Measurements from ENCODE around the gene SMAP2. TPM values are rescaled to one million over a fixed set of nuclear protein-coding genes. Genes with fewer than 3 reads are reported as not detected.

The SMAP2 gene
- total and polyA plus RNA-seq, 2 of the 4 experiments (the other 2 are of a cell fraction): 30.1 to 31.0 TPM

DNA sequence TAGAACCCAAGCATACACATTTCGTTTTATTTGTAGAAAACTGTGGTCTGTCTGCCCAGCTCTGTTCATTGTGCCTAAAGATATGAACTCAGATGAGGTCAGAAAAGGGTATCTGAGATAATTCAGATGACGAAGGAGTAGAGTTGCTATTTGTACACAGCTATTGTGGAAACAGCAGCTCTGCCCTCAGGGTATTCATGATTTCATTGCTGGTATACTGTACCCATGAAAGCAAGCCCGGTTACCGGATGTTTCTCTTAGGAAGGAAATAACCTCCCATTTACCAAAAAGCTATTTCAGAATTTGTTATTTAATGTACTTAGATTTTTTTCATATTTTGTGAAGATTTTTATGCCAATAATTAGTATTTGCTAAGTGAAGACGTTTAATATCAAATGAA, 37.8 kb downstream of the SMAP2 start:
- Histone ChIP-seq H2AFZ (replicated peaks; ENCODE audit: low read length, poor library complexity) (no peak overlapping the region), H3K36me3 (ENCODE audit: control insufficient read depth, insufficient read depth, low read length) (peaks cover 18% of the 10 kb centered on the region), H3K4me1 (ENCODE audit: control insufficient read depth, insufficient read depth, low read length) (peaks cover 2% of the 10 kb centered on the region; the same call in 1 of the 2 replicates), H4K8ac (ENCODE audit: low read depth in 2 of 2, low read length in 2 of 2) (no peak overlapping the region), H4K20me1 (ENCODE audit: insufficient read depth, low read length) (no peaks in the 10 kb centered on the region), H3K79me1 (ENCODE audit: low read depth in 1 of 2, low read length in 2 of 2) (peaks cover 15 to 34% of the 10 kb centered on the region in 2 experiments), H3K4ac (ENCODE audit: low read depth, low read length) (no peak overlapping the region), H2AK9ac (replicated peaks; ENCODE audit: low read depth, low read length, poor library complexity) (no peak overlapping the region), H3K9me3 (ENCODE audit: control insufficient read depth, insufficient read depth, low read length) (no peaks in the 10 kb centered on the region), H2AK5ac (ENCODE audit: low read depth, low read length) (no peak overlapping the region), H2BK15ac (ENCODE audit: low read depth, low read length) (no peak overlapping the region), H4K91ac (ENCODE audit: insufficient read depth, low read depth, low read length) (no peak overlapping the region), H3K4me3 (ENCODE audit: insufficient read depth, low read depth, low read length) (no peak overlapping the region), H3K23ac (ENCODE audit: low read depth, low read length) (no peak overlapping the region), H2BK20ac (ENCODE audit: low read depth, low read length) (no peak overlapping the region), H3K18ac (ENCODE audit: low read depth, low read length) (no peak overlapping the region), H2BK5ac (ENCODE audit: low read depth, low read length, poor library complexity, severe bottlenecking) (no peak overlapping the region), H3K9me1 (ENCODE audit: insufficient read depth, low read length) (peaks cover 4% of the 10 kb centered on the region; the same call in 1 of the 2 replicates), H4K5ac (ENCODE audit: low read depth, low read length) (no peak overlapping the region), H3K14ac (replicated peaks; ENCODE audit: low read depth, low read length) (no peak overlapping the region), H3K56ac (ENCODE audit: extremely low read depth, insufficient read depth, low read length) (no peak overlapping the region), H3K27ac (ENCODE audit: insufficient read depth, low read length) (no peak overlapping the region), H2BK120ac (ENCODE audit: low read depth, low read length) (no peak overlapping the region), H3K4me2 (ENCODE audit: low read depth, low read length) (no peak overlapping the region), H3K9ac (ENCODE audit: low read depth, low read length) (no peak overlapping the region), H3K27me3 (ENCODE audit: control insufficient read depth, insufficient read depth, low read length) (no peaks in the 10 kb centered on the region)
- ChIA-PET CTCF (interaction anchor here (0.6 to 1.0 kb wide), 3 partner anchors 8 to 274 kb away, joined by 3 read pairs; no protein-coding TSS in a partner anchor), POLR2A (ENCODE audit: unreplicated experiment) (no interaction called here)
- dilution Hi-C loops (cut with HindIII; ENCODE audit: low sequenced_read_pairs, unreplicated experiment) (no loop called here), in situ Hi-C loops (cut with MboI; ENCODE audit: low sequenced_read_pairs) (no loop called here), intact Hi-C loops (cut with micrococcal nuclease) (no loop called here)
- no CpG with 5 or more reads among the region's 5 CpGs for WGBS, 2 experiments (ENCODE audit: extremely low coverage in 2 of 2, insufficient read length in 1 of 2)
- TF ChIP-seq SMC3 (IDR thresholded peaks at IDR 0.05; ENCODE audit: low read depth, low read length): no peak
- ATAC-seq (ENCODE audit: low read depth): no peak
- DNase-seq: no peak
- no TSS peak for BruUV-seq (replicated peaks)

All from IMR-90 (cell line).